GM06990 (cell line): Measurements from ENCODE around the gene DNAAF2.
"Not testable (repeated sequence)": the region's sequence is repeated elsewhere in the genome, so short reads cannot be mapped to it uniquely, and the experiment has no call there.

ENCODE experiments used
- DNase-seq: peaks from one replicate; pipeline ENCODE4 v3.0.0-alpha.2; 2011; ENCODE audit not compliant: insufficient read length; ENCODE audit errors: extremely low read depth
- H3K27me3 ChIP-seq: replicated peaks from 2 replicates; pipeline ENCODE4 v1.6.0; 2011; ENCODE audit warnings: low read length; ENCODE audit not compliant: control insufficient read depth, insufficient read depth
- H3K36me3 ChIP-seq: 2 replicates; pipeline ENCODE4 v1.5.1; 2011; ENCODE audit warnings: low read length; ENCODE audit not compliant: control insufficient read depth, insufficient read depth
- H3K4me3 ChIP-seq: replicated peaks from 2 replicates; pipeline ENCODE4 v1.5.1; 2011; ENCODE audit warnings: low read depth, mild to moderate bottlenecking, control low read depth, low read length
- CTCF ChIP-seq: IDR thresholded peaks from 2 replicates; pipeline ENCODE4 v1.5.1; 2011; ENCODE audit warnings: low read length, control low read depth, mild to moderate bottlenecking, inconsistent platforms; ENCODE audit not compliant: insufficient read depth, poor library complexity, severe bottlenecking

Gene DNAAF2

GRCh38 chr14:49586673-49587460, 48.2 kb downstream of the DNAAF2 start:
- TF ChIP-seq CTCF = peak; percentile 72
- Histone ChIP-seq H3K36me3 (peaks cover 9% of the 10 kb centered on the region), H3K27me3 (no peaks in the 10 kb centered on the region), H3K4me3 (peak overlapping the region; percentile 46)
- peak; percentile 81 for DNase-seq

GRCh38 chr14:49585803-49586672, 49.0 kb downstream of the DNAAF2 start, which contains the start of gene RPS29:
Gene RPS29, minus strand, starts transcription at chr14:49586380. Its CDS starts 34 bp downstream, at chr14:49586346.
- peak within 1 kb of the TSS; percentile 98 for H3K4me3 ChIP-seq

DNA sequence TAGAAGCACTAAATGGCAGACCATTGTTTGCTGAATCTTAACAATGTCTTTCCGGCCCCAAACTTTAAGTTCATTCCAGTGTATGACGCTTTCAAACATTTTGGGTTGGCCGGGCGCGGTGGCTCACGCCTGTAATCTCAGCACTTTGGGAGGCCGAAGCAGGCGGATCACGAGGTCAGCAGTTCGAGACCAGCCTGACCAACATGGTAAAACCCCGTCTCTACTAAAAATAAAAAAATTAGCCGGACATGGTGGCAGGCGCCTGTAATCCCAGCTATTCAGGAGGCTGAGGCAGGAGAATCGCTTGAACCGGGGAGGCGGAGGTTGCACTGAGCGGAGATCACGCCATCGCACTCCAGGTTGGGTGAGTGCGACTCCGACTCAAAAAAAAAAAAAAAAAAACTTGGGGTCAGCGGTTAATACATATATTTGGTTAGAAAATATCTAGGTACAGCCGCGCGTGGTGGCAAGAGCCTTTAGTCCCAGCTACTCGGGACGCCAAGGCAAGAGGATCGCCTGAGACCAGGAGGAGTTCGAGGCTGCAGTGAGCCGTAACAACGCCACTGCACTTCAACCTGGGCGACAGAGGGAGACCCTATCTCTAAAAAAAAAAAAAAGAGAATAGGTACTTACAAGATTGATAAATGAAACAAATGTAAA, 49.9 kb downstream of the DNAAF2 start:
- H3K27me3 ChIP-seq, H3K36me3 ChIP-seq, DNase-seq: not testable (repeated sequence)
- peak overlapping the region; percentile 98 for H3K4me3 ChIP-seq

More at GRCh38 chr14:49585803-49586672, 49.0 kb downstream of the DNAAF2 start, which contains the start of gene RPS29:
- DNase-seq = peak; percentile 98
- H3K36me3 ChIP-seq = peaks cover 9% of the 10 kb centered on the region
- H3K27me3 ChIP-seq = no peaks in the 10 kb centered on the region
- no peak for TF ChIP-seq CTCF

DNA sequence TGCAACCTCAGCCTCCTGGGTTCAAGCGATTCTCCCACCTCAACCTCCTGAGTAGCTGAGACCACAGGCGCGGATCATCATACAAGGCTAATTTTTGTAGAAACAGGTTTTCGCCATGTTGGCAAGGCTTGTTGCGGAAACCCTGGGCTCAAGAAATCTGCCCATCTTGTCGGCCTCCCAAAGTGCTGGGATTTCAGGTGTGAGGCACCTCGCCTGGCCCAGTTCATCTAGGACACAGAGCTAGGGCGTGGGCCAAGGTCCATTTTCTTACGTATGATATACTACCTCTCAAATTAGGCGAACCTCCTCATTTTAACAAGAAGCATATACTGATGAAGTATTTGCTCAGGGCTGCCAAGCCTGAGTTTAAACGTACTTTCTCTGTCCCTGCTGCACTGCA, 51.0 kb downstream of the DNAAF2 start:
- H3K4me3 ChIP-seq = peak overlapping the region; percentile 98
- peaks cover 9% of the 10 kb centered on the region for H3K36me3 ChIP-seq
- no peak for DNase-seq
- TF ChIP-seq CTCF = no peak
- H3K27me3 ChIP-seq = no peaks in the 10 kb centered on the region

GRCh38 chr14:49583629-49584028, 51.4 kb downstream of the DNAAF2 start:
- TF ChIP-seq CTCF = no peak
- no peaks in the 10 kb centered on the region for H3K27me3 ChIP-seq
- H3K4me3 ChIP-seq = peak overlapping the region; percentile 98
- no peak for DNase-seq
- peaks cover 9% of the 10 kb centered on the region for H3K36me3 ChIP-seq
